ENCODE data around the gene LTBP1. TPM values are rescaled to one million over a fixed set of nuclear protein-coding genes. Genes with fewer than 3 reads are reported as not detected.
A peak's percentile ranks its signal among the peaks of the same experiment; 100 is the strongest.

LTBP1 gene
- total RNA-seq, 6 experiments from 2014 or later = 260 to 409 (median 335) TPM

DNA sequence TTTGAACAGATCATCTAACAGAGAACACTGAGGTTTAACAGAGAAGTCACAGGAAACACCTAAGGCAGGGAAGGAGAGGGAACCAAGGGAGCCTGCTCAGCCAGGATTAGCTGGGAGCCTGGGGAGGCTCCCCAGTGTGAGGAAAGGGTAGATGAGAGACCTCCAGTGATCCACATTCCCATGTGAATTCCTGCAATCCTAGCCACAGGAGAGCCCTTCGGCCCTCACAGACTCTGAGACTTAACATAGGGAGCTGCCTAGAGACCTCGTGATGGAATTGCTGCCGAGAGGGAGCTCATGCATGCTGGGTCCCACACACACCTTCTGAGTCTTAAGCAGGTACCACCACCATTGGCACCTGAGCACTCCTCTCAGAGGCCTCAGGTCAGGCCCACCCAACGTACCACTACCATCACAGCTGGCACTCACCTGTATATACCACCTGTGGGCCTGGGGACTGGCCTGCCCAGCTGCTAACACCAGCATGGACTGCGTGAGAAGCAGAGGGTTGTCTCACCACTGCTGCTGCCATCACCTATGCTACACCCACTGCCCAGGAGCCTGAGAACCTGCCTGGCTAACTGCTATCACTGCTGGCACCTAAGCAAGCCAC, 303.8 kb downstream of the LTBP1 start:
- no peak overlapping the region for H3K4me3 Mint-ChIP-seq
- no peak overlapping the region; the same call in 1 of the 2 replicates for H3K27ac Mint-ChIP-seq

DNA sequence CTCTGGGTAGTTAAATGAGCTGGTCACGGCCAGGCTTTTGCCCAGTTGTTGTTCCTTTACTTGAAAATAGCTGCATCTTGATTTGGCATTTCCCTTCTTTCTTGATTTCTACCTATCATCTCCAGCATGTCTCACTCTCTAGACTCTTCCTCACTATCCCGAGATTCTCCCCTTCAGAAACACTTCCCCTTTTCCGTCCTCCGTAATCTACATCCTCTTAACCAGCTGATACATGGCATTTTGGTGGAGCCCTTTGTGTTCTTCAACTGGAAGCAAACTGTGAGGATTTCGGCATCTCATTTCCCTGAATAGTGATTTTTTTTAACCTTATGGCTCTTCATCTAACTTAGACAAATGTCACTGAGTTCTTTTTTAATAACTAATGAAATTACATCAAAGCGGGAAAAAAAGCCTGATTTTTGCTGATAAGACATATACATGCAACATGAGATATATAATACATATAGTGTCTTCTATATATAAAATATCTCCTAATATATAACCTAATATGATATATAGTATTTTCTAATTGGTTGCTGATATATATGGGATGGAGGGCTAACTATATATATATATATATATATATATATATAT, 309.5 kb downstream of the LTBP1 start:
- DNase-seq = no peak
- Mint-ChIP-seq H3K4me1 (ENCODE audit: low read depth) (peaks cover 21% of the 10 kb centered on the region), H3K27ac (no peak overlapping the region), H3K4me3 (no peak overlapping the region), H3K27me3 (ENCODE audit: insufficient read depth) (peaks cover under 1% of the 10 kb centered on the region; the same call in 1 of the 2 replicates), H3K9me3 (no peaks in the 10 kb centered on the region), H3K36me3 (ENCODE audit: low read depth) (peaks cover 49% of the 10 kb centered on the region)
- TF ChIP-seq, protein P1, sequence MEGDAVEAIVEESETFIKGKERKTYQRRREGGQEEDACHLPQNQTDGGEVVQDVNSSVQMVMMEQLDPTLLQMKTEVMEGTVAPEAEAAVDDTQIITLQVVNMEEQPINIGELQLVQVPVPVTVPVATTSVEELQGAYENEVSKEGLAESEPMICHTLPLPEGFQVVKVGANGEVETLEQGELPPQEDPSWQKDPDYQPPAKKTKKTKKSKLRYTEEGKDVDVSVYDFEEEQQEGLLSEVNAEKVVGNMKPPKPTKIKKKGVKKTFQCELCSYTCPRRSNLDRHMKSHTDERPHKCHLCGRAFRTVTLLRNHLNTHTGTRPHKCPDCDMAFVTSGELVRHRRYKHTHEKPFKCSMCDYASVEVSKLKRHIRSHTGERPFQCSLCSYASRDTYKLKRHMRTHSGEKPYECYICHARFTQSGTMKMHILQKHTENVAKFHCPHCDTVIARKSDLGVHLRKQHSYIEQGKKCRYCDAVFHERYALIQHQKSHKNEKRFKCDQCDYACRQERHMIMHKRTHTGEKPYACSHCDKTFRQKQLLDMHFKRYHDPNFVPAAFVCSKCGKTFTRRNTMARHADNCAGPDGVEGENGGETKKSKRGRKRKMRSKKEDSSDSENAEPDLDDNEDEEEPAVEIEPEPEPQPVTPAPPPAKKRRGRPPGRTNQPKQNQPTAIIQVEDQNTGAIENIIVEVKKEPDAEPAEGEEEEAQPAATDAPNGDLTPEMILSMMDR (IDR thresholded peaks at IDR 0.05) = no peak

More for the DNA sequence above, 303.8 kb downstream of the LTBP1 start:
- Mint-ChIP-seq H3K4me1 (ENCODE audit: low read depth) (peaks cover 36% of the 10 kb centered on the region), H3K9me3 (no peaks in the 10 kb centered on the region), H3K36me3 (ENCODE audit: low read depth) (peaks cover 54% of the 10 kb centered on the region), H3K27me3 (ENCODE audit: insufficient read depth) (peaks cover under 1% of the 10 kb centered on the region)
- DNase-seq = no peak
- TF ChIP-seq, protein P1 (IDR thresholded peaks at IDR 0.05) = no peak

DNA sequence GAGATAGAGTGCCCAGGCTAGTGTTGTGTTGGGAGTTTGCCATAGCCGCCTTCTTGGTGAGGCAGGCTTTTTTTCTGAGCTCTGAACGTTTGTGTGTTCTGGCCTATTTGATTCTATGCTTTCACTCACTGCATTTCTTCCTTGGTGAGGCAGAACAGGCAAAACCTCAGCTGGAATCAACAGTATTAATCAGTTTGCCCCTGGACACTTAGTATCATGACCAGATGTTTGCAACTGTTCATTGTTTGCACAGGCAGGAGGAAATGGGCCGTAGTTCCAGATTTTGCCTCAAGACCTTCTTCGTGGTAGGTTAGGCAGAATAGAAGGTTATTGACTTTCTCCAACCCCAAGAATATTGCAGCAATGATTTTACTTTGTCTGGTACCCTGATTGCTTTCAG, 311.6 kb downstream of the LTBP1 start:
- Mint-ChIP-seq H3K27me3 (ENCODE audit: insufficient read depth) (peaks cover 4% of the 10 kb centered on the region; the same call in 1 of the 2 replicates), H3K4me3 (no peak overlapping the region), H3K36me3 (ENCODE audit: low read depth) (peaks cover 43% of the 10 kb centered on the region), H3K9me3 (no peaks in the 10 kb centered on the region), H3K27ac (no peak overlapping the region), H3K4me1 (ENCODE audit: low read depth) (peaks cover 22% of the 10 kb centered on the region)
- TF ChIP-seq, protein P1 (IDR thresholded peaks at IDR 0.05) = no peak
- no peak for DNase-seq

DNA sequence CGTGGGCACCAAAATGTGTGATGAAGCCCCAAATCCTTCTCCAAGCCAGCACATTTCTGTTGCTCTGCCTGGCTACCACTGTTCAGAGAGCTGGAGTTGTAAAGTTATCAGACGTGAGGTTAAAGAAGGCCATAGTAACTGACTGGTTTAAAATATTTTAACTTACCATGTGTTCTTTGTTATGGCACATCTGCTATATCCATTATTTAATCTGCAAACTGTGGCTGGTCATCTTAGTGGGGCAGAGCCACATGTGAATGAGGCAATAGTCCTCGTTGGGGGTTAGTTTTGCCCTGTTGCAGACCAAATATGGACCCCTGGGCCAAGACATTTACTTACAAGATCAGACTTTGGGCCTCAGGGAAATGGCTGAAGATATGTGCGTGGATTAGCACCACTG, 315.3 kb downstream of the LTBP1 start:
- H3K9me3 Mint-ChIP-seq = no peaks in the 10 kb centered on the region
- H3K4me3 Mint-ChIP-seq = no peak overlapping the region
- peaks cover 4% of the 10 kb centered on the region; the same call in 1 of the 2 replicates for H3K27me3 Mint-ChIP-seq (ENCODE audit: insufficient read depth)
- no peak for DNase-seq
- H3K27ac Mint-ChIP-seq = peak overlapping the region; percentile 10; the same call in 1 of the 2 replicates
- TF ChIP-seq, protein P1 (IDR thresholded peaks at IDR 0.05) = no peak
- H3K4me1 Mint-ChIP-seq (ENCODE audit: low read depth) = peaks cover 34% of the 10 kb centered on the region
- peaks cover 55% of the 10 kb centered on the region for H3K36me3 Mint-ChIP-seq (ENCODE audit: low read depth)

DNA sequence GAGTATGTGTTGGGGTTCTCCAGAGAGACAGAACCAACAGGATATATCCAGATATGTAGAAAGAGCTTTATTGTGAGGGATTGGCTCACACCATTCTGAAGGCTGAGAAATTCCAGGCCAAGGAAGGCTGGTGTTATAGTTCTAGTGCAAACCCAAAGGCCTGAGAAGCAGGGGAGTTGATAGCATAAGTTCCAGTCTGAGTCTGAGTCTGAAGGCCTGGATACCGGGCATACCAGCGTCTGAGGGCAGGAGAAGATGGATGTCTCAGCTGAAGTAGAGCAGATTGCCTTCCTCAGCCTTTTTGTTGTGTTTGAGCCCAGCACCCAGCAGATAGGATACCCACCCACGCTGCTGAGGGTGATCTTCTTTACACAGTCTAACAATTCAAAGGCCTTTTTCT, 318.0 kb downstream of the LTBP1 start:
- H3K27ac Mint-ChIP-seq = peak overlapping the region; percentile 32
- no peak overlapping the region for H3K4me3 Mint-ChIP-seq
- peaks cover 60% of the 10 kb centered on the region for H3K36me3 Mint-ChIP-seq (ENCODE audit: low read depth)
- peaks cover 4% of the 10 kb centered on the region; the same call in 1 of the 2 replicates for H3K27me3 Mint-ChIP-seq (ENCODE audit: insufficient read depth)
- H3K9me3 Mint-ChIP-seq = no peaks in the 10 kb centered on the region
- DNase-seq = no peak
- TF ChIP-seq, protein P1 (IDR thresholded peaks at IDR 0.05) = no peak
- peaks cover 55% of the 10 kb centered on the region for H3K4me1 Mint-ChIP-seq (ENCODE audit: low read depth)

Measured in HFFc6 (cell line).